DND-41 (cell line): ENCODE results near the gene C19orf47.

Experiments used
- EZH2 ChIP-seq: IDR thresholded peaks from 3 replicates; pipeline ENCODE4 v1.6.1; 2012; ENCODE audit warnings: borderline replicate concordance, low read depth, mild to moderate bottlenecking, moderate library complexity, low read length, inconsistent platforms; ENCODE audit not compliant: severe bottlenecking
- TF ChIP-seq, protein P1 (sequence below): IDR thresholded peaks from 2 replicates; pipeline ENCODE4 v1.5.1; 2012; ENCODE audit warnings: borderline replicate concordance, low read length, moderate library complexity, mild to moderate bottlenecking; ENCODE audit not compliant: poor library complexity, severe bottlenecking; ENCODE audit errors: extremely low read depth

DNA sequence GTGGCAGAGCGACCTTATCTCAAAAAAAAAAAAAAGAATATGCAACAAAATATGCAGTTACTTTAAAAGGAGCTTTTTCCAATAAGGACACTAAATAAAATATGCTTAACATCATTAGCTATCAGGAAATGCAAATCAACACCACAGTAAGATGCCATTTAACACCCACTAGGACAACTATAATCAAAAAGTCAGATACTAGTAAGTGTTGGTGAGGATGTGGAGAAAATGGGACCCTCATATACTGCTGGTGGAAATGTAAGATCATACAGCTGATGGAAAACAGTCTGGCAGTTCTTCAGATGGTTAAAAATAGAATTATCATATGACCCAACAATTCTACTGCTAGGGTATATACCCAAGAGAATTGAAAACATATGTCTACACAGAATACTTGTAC is 38.5 kb downstream of the C19orf47 start:
- TF ChIP-seq, protein P1, sequence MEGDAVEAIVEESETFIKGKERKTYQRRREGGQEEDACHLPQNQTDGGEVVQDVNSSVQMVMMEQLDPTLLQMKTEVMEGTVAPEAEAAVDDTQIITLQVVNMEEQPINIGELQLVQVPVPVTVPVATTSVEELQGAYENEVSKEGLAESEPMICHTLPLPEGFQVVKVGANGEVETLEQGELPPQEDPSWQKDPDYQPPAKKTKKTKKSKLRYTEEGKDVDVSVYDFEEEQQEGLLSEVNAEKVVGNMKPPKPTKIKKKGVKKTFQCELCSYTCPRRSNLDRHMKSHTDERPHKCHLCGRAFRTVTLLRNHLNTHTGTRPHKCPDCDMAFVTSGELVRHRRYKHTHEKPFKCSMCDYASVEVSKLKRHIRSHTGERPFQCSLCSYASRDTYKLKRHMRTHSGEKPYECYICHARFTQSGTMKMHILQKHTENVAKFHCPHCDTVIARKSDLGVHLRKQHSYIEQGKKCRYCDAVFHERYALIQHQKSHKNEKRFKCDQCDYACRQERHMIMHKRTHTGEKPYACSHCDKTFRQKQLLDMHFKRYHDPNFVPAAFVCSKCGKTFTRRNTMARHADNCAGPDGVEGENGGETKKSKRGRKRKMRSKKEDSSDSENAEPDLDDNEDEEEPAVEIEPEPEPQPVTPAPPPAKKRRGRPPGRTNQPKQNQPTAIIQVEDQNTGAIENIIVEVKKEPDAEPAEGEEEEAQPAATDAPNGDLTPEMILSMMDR = no peak
- no peak for TF ChIP-seq EZH2
